DMS 273 (cell line): ENCODE results near the gene ALG13.
"Not testable (repeated sequence)": the region's sequence is repeated elsewhere in the genome, so short reads cannot be mapped to it uniquely, and the experiment has no call there.

Experiments
- DNase-seq: peaks from one replicate; lab custom pipeline; 2025; ENCODE audit not compliant: unreplicated experiment; lab: John Stamatoyannopoulos, UW

Gene ALG13

DNA sequence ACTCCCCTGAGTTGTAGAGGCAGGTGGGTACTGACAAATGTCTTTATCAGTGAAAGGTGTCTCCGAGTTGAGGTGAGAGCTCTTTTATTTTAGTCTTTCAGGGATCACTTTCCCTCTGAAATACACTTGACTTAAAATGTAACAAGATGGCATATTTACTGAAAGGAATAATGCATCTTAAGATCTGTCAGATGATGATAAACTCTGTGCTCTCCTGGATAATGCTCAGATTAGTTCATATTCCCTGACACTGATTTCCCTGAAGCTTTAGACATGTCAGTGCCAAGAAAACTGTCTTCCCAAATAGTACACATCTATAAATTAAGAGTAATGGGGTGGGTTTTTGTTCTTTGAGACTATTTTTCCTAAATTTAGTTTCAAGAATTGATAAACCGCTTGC is 75.5 kb downstream of the ALG13 start:
- DNase-seq = no peak

DNA sequence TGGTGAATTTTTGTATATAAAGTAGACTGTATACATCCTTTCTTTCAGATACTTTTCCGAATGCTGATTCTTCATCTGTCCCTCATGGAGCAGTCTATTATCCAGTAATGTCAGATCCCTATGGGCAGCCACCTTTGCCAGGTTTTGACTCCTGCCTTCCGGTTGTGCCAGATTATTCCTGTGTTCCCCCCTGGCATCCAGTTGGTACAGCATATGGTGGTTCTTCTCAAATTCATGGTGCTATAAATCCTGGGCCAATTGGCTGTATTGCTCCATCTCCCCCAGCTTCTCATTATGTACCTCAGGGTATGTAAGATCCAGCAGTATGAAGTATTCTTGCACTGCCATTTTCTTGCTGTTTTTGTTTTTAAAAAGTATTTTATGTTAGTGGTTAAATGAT is 78.7 kb downstream of the ALG13 start:
- peak; percentile 80 for DNase-seq

DNA sequence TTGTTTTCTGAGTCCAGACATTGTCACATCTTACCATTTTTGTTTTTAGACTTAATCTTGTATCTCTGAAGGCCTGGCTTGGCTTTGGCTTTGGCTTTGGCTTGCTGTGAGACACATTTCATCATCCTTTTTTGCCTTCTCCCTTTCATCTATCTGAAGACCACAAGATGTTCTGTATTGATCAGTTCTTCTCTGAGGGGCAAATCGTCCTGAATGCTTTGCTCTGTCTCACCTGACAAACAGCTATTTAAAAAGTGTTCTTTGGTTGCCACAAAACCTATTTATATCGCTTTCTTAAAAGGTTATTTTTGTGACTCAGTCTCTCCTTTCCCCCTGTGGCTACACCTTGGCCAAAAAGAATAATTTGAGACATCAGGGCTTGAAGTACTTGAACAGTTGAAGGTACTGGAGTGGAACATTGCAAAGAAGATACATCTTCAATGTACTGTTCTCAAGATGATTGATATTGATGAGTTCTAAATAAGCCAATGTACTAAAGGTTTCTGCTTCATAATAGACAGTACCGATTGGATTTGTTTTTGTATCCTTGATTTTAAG is 80.7 kb downstream of the ALG13 start:
- no peak for DNase-seq

DNA sequence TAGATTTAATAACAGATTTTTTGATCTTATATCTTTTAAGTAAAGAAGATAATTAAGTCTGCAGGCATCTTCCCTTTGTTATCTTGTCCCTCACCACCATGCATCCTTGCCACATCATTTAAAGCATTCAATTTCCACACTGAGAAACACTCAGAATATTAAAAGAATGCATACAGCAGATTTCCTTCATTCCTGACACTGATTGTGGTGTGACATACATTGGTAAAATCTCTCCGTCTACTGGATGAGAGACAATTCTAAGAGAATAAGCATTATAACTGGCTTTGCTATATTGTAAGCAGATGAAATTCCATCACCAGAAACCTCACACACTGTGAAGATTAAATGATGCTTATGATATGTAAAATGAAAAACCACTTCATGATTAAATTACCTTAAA is 97.6 kb downstream of the ALG13 start:
- DNase-seq = no peak

DNA sequence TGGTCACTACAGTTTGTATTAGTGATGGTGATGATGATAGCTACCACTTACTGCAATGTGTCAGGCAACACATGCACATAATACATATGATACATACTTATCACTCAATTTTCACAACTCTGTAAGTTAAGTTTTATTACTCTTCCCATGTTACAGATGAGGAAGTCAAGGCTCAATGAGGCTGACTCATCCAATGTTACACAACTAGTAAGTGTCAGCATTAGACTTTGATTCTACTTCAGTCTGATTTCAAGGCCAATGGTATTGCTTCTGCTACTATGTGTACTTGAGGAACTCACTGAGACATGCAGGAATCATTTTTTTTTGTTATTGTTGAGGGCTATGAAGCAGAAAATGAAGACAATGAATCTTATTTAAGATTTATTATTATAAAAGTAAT is 98.6 kb downstream of the ALG13 start:
- DNase-seq = no peak

DNA sequence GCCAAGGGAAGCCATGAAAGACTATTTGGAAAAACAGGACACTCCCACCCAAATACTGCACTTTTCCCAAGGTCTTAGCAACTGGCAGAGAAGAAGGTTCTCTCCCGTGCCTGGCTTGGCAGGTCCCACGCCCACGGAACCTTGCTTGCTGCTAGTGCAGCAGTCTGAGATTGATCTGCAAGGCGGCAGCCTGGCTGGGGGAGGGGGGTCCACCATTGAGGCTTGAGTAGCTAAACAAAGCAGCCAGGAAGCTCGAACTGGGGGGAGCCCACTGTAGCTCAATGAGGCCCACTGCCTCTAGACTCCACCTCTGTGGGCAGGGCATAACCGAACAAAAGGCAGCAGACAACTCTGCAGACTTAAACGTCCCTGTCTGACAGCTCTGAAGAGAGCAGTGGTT is 103.7 kb downstream of the ALG13 start:
- no peak for DNase-seq

DNA sequence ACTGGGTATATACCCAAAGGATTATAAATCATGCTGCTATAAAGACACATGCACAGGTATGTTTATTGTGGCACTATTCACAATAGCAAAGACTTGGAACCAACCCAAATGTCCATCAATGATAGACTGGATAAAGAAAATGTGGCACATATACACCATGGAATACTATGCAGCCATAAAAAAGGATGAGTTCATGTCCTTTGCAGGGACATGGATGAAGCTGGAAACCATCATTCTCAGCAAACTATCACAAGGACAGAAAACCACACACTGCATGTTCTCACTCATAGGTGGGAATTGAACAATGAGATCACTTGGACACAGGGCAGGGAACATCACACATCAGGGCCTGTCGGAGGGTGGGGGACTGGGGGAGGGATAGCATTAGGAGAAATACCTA is 109.1 kb downstream of the ALG13 start:
- not testable (repeated sequence) for DNase-seq
